ENCODE measurements around the gene ARL5C. TPM values are rescaled to one million over a fixed set of nuclear protein-coding genes. Genes with fewer than 3 reads are reported as not detected.
"Not testable (repeated sequence)": the region's sequence is repeated elsewhere in the genome, so short reads cannot be mapped to it uniquely, and the experiment has no call there.

The ARL5C gene
- total RNA-seq, 1 donor from 2014 or later: not detected

DNA sequence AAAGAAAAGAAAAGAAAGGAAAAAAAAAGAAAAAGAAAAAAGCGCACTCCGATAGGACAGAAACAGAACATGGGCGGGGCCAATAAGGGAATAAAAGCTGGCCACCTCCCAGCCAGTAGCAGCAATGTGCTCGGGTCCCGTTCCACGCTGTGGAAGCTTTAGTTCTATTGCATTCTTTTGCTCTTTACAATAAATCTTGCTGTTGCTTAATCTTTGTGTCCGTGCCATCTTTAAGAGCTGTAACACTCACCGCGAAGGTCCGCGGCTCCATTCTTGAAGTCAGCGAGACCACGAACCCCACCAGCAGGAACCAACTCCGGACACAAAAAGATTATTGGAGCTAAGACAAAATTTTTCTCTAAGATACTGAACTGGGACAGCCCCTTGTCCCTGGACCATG lies 3.1 kb upstream of the ARL5C start:
- intact Hi-C loops (cut with micrococcal nuclease): no loop called here

- intact Hi-C loops (cut with micrococcal nuclease): not testable (repeated sequence)
Measured at GRCh38 chr17:39168503-39168902, 2.5 kb upstream of the ARL5C start.

- intact Hi-C loops (cut with micrococcal nuclease): no loop called here
Measured at GRCh38 chr17:39167476-39167875, 1.5 kb upstream of the ARL5C start.

GRCh38 chr17:39166437-39167335 lies 725 bp upstream of the ARL5C start:
- intact Hi-C loops (cut with micrococcal nuclease): no loop called here

DNA sequence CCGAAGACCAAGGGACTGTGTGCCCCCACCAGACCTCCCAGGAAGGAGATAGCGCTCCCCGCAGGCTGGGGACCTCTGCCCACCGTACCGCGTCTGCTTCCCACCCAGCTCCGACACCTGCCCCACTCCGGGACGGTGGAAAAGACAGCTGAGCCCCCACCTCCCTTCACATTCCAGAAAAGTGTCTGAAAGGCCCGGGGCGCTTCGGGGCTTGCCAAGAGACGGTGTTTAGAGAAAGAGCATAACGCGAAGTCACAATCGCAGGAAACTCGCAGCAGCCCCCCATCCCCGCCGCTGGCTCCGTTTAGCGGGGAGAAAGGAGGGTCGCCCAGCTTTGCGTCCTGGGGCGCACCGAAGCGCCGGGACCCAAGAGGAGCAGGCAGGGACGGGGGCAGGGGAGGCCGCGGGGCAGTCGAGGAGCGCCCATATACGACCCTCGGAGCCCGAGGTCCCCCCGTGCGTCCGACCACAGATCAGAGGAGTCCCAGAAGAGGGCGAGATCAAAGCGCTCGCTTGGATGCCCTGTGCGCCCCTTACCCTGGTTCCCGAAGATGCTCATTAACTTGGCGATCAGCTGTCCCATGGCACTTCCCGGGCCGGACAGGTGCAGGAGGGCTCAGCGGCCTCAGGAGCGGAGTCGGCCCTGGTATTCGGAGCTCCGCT lies 652 bp downstream of the ARL5C start:
- intact Hi-C loops (cut with micrococcal nuclease): loop anchor here (2.0 kb wide), 1 partner anchor 79 kb away; no protein-coding TSS in a partner anchor

GRCh38 chr17:39164675-39165143 lies 1.3 kb downstream of the ARL5C start:
- intact Hi-C loops (cut with micrococcal nuclease): loop anchor here (2.0 kb wide), 1 partner anchor 80 kb away; no protein-coding TSS in a partner anchor

DNA sequence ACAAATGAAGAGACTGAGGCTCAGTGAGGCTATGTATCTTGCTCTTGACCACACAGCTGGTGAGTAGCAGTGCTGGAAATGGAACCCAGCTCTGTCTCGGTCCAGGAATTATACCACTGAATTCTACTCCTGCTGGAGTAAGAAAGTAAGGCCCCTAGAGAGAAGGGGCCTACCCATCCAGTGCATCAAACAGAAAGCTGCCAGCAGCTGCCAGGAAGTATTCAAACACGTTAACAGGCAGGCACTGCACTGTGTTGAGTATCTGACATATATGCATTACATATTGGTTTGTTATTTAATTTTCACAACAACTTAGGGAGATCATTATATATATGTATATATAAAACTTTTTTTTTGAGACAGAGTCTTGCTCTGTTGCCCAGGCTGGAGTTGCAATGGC lies 4.0 kb downstream of the ARL5C start:
- intact Hi-C loops (cut with micrococcal nuclease): no loop called here

- intact Hi-C loops (cut with micrococcal nuclease): no loop called here
Measured at GRCh38 chr17:39158623-39159022, 7.3 kb downstream of the ARL5C start.

DNA sequence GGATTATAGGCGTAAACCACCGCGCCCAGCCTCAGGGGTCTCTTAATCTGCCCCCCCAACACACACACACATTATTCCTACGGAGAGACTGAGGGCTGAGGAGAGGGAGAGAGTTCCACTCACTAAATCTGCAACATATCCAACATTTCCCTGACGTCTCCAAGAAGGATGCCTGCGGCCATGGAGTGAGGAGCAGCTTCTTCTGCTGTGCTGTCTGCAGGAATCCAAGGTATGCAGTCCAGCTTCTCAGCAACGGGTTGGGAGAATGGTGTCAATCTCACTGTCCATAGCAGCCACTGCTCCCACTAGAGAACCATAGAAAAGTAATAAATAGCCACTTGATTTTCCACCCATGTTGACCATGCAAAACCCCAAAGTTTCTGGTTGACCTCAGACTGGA lies 9.5 kb downstream of the ARL5C start:
- intact Hi-C loops (cut with micrococcal nuclease): no loop called here

DNA sequence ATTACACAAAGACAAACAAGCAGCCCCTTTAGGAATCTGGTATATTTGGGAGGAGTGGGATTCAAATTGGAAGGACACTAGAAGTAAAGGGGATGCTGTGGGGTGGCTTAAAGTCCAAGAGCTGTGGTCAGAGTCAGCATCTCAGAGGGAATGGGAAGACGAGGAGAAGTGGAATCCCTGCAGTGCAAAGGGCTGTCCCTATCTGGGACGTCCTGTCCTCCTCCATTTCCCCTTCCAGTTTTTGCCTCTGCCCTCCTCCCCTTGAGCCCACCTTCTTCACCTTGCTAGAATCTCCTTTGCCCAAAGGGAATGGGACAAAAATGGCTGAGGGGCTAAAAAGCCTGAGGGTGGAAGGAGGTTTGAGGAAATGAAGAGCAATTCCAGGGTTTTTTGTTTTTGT lies 10.3 kb downstream of the ARL5C start:
- intact Hi-C loops (cut with micrococcal nuclease): no loop called here

DNA sequence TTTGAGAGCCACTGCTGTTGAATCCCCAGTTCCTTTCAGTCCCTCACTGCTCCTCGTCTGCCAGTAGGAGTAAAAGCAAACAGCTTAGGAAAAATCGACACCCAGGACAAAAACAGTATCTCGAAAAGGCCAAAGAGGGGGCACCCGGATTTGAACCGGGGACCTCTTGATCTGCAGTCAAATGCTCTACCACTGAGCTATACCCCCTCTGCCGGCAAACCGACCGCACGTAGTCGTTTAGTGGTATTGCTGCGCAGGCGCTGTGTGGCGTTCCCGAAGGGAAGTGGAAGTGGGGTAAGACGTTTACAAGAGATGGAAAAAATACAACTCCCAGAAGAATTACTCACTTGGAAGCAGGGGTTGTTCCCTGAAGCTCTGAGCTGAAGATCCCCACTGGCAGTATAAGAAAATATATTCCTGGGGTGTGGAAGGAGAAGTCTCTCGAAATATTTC lies 12.3 kb downstream of the ARL5C start:
- intact Hi-C loops (cut with micrococcal nuclease): loop anchor here (1.0 to 5.0 kb wide), 6 partner anchors 47 to 402 kb away; partner anchors contain the start of genes CDK12, LASP1 and RPL19

- intact Hi-C loops (cut with micrococcal nuclease): loop anchor here (1.0 to 5.0 kb wide), 3 partner anchors 83 to 310 kb away; partner anchors contain the start of gene CDK12
Measured at GRCh38 chr17:39151943-39152818, 13.8 kb downstream of the ARL5C start.

DNA sequence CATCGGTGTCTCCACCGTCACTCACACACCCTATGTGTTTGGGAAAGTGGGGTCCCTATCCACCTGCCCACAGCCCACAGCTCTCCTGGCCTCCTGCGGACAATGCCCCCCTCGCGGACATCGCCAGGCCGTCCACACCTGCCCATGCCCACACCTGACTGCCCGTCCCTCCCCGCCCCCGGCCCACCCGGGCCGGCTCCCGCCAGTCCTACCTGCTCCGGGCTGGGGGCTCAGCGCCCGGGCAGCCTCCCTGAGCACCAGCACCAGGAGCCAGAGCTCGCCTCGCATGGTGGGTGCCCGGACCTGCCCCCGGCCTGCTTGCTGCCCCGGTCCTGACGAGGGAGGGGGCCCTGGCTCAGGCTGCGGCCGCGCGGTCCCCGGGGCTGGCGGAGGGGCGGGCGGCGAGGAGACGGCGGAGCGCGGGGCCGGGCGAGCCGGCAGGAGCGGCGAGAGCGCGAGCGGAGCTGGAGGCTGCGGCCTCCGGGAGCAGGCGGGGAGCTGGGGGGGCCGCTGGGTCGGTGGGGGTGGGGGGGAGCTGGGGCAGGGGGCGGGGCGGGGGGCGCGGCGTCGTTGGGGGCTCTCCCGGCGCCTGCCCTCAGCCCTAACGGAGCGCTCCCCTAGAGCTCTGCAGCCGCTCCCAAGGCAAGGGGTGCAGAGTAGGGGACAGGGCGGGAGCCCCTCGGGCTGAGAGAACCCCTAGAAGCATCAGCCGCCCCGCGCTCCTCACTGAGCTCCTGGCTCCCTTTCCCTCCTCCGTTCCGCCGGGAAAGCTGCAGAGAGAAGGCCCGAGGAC lies 14.6 kb downstream of the ARL5C start, which contains the start of gene PLXDC1:
Gene PLXDC1 (minus strand): TSS at position 488 of the 793 bp plus-strand sequence. CDS start 200 bp downstream, at position 288.
- intact Hi-C loops (cut with micrococcal nuclease): loop anchor here (5.0 kb wide), 1 partner anchor 311 kb away; the partner anchor contains the start of gene CDK12

DNA sequence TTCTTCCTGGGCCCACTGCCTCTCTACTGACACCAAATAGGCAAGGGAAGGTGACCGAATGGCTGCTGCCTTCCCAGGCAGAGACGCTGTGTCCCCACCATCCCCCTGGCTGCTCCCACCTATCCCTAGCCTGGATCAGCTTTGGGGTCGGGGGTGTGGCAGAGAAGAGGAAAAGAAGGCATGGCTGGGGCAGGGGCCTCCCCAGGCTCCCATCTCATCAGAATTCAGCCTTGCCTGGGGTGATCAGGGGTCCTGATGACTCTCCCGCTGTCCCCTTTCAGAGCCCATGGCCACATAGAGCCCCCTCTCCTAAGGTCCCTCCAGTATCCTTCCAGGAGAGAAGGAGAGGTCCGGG lies 15.2 kb downstream of the ARL5C start:
- intact Hi-C loops (cut with micrococcal nuclease): loop anchor here (5.0 kb wide), 1 partner anchor 312 kb away; the partner anchor contains the start of gene CDK12

DNA sequence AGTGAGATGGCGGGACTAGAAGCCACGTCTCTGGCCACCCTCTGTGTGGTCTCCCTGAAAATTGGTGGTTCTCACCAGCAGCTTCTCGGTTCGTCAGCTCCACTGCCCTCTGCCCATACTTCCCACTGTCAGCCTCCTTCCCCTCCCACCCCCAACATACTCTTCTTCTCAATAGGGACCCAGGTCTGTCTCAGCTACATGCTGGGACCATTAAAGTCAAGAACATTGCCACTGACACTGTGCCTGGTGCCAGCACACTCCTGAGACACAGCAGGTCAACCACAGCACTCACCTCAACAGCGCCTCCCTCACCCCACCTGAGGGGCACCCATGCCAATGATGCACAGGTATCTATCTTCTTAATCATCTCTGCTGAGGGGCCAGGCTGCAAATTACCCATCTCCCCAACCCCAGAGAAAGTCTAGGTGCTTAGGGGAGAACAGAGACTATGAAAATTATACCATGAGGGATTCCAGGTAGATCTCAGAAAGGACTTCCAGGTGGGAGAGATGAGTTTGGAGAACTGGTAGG lies 15.8 kb downstream of the ARL5C start:
- intact Hi-C loops (cut with micrococcal nuclease): loop anchor here (5.0 kb wide), 1 partner anchor 312 kb away; the partner anchor contains the start of gene CDK12

DNA sequence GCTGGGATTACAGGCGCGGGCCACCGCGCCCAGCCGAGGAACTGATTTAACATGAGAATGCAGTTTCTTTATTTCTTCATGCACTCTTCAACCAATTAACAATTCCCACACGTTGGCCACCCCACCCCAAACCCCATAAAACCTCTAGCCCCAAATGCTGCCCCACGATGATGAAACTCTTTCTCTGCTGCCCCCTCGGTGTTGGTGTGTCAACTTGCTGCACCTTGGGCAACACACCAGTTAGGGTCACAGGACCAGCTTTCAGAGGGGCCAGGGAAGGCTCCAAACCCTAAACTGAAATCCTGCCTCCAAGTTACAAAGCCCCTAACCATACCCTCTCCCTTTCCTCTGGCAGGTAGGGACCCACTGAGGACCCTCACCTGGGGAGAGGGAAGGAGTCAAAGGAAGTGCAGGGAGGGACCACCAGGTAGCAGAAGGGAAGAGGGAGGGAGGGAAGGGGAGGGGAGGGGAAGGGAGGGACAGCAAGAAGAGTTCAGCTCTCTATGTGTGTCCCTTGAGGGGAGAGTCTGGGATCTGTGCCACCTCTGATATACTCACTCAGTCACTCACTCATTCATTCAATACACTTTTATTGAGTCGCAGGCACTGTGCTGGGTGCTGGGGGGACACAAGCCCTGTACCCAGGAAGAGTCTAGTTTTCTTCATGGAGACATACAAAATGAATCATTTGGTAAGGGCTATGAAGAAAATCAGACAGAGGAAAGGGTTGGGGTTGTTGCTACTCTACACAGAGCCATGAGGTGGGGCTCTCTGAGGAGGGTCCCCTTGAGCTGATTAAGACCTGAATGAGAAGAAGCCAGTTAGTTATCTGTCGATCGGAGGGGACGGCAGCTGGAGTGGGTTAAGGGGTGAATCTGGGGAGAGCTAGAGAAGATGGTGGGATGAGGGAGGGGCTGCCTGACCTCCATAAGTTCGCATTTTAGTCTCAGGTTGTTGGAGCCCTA lies 18.5 kb downstream of the ARL5C start:
- intact Hi-C loops (cut with micrococcal nuclease): no loop called here

DNA sequence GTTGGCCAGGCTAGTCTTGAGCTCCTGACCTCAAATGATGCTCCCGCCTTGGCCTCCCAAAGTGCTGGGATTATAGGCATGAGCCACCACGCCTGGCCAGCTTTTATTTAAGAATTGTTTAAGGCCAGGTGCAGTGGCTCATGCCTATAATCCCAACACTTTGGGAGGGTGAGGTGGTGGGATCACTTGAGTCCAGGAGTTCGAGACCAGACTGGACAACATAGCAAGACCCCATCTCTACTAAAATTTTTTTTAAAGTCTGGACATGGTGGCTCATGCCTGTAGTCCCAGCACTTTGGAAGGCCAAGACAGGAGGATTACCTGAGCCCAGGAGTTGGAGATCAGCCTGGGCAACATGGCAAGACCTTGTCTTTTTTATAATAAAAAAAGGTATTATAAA lies 19.7 kb downstream of the ARL5C start:
- intact Hi-C loops (cut with micrococcal nuclease): no loop called here

GRCh38 chr17:39145143-39145542 lies 20.8 kb downstream of the ARL5C start:
- intact Hi-C loops (cut with micrococcal nuclease): no loop called here

All from T-helper 2 cell treated with Interferon-gamma antibody and Interleukin-4, amounts not matched to agents 100 ng/mL and 5 ng/mL, for 36 hours (primary cell).